ENCODE measurements around the gene TCF7L2.

GRCh38 chr10:113148071-113148825, 198.2 kb downstream of the TCF7L2 start:
- TF ChIP-seq, protein P1, sequence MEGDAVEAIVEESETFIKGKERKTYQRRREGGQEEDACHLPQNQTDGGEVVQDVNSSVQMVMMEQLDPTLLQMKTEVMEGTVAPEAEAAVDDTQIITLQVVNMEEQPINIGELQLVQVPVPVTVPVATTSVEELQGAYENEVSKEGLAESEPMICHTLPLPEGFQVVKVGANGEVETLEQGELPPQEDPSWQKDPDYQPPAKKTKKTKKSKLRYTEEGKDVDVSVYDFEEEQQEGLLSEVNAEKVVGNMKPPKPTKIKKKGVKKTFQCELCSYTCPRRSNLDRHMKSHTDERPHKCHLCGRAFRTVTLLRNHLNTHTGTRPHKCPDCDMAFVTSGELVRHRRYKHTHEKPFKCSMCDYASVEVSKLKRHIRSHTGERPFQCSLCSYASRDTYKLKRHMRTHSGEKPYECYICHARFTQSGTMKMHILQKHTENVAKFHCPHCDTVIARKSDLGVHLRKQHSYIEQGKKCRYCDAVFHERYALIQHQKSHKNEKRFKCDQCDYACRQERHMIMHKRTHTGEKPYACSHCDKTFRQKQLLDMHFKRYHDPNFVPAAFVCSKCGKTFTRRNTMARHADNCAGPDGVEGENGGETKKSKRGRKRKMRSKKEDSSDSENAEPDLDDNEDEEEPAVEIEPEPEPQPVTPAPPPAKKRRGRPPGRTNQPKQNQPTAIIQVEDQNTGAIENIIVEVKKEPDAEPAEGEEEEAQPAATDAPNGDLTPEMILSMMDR (conservative IDR thresholded peaks at IDR 0.05 in 1 of 2, IDR thresholded peaks at IDR 0.05 in 1 of 2; ENCODE audit: extremely low read depth in 1 of 2, insufficient read depth in 1 of 2, low read depth in 1 of 2, low read length in 2 of 2) = no peak
- no peak for TF ChIP-seq EZH2 (IDR thresholded peaks at IDR 0.05; ENCODE audit: borderline replicate concordance, low read length)

Data from mammary epithelial cell (primary cell).